Ectodermal cell (in vitro differentiated cells): ENCODE results near the gene CARS2. TPM values are rescaled to one million over a fixed set of nuclear protein-coding genes. Genes with fewer than 3 reads are reported as not detected.
A peak's percentile ranks its signal among the peaks of the same experiment; 100 is the strongest.
"Not testable (repeated sequence)": the region's sequence is repeated elsewhere in the genome, so short reads cannot be mapped to it uniquely, and the experiment has no call there.

Source experiments
- H3K27ac ChIP-seq: 2 replicates; pipeline ENCODE4 v1.7.0; 2013; ENCODE audit warnings: mild to moderate bottlenecking, low read depth, low read length; ENCODE audit not compliant: insufficient read depth, poor library complexity, severe bottlenecking
- H3K27me3 ChIP-seq: 2 replicates; pipeline ENCODE4 v1.7.0; 2013; ENCODE audit warnings: mild to moderate bottlenecking, low read length; ENCODE audit not compliant: insufficient read depth, control insufficient read depth, poor library complexity, severe bottlenecking
- H3K36me3 ChIP-seq: one replicate; pipeline ENCODE4 v1.7.0; 2013; ENCODE audit warnings: low read length; ENCODE audit not compliant: control insufficient read depth, insufficient read depth
- H3K4me1 ChIP-seq: one replicate; pipeline ENCODE4 v1.7.0; 2013; ENCODE audit warnings: low read length; ENCODE audit not compliant: control insufficient read depth, insufficient read depth
- H3K4me3 ChIP-seq: 2 replicates; pipeline ENCODE4 v1.7.0; 2013; ENCODE audit warnings: low read depth, low read length, control low read depth; ENCODE audit not compliant: insufficient read depth
- H3K9me3 ChIP-seq: 2 replicates; pipeline ENCODE4 v1.7.0; 2013; ENCODE audit warnings: mild to moderate bottlenecking, low read length, moderate library complexity; ENCODE audit not compliant: control insufficient read depth
- WGBS, 2 experiments: methylation state at CpG; one replicate each; pipeline ENCODE4 v1.1.7; 2013; ENCODE audit warnings: missing lambda C conversion rate in 2 of 2; 5-methylcytosine and 5-hydroxymethylcytosine counted together
- polyA plus RNA-seq, 4 experiments: library from polyadenylated mRNA; stranded (reverse); fragments of 50-300 nt; gene quantifications; one replicate each; pipeline ENCODE4 v1.2.3, GENCODE V29; 2013

CARS2 gene, protein sequence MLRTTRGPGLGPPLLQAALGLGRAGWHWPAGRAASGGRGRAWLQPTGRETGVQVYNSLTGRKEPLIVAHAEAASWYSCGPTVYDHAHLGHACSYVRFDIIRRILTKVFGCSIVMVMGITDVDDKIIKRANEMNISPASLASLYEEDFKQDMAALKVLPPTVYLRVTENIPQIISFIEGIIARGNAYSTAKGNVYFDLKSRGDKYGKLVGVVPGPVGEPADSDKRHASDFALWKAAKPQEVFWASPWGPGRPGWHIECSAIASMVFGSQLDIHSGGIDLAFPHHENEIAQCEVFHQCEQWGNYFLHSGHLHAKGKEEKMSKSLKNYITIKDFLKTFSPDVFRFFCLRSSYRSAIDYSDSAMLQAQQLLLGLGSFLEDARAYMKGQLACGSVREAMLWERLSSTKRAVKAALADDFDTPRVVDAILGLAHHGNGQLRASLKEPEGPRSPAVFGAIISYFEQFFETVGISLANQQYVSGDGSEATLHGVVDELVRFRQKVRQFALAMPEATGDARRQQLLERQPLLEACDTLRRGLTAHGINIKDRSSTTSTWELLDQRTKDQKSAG
- polyA plus RNA-seq (2013, experiment 1 of 4): 48.1 TPM
- 51.3 TPM for polyA plus RNA-seq (2013, experiment 2 of 4)
- polyA plus RNA-seq (2013, experiment 3 of 4): 40.8 TPM
- polyA plus RNA-seq (2013, experiment 4 of 4): 40.6 TPM

DNA sequence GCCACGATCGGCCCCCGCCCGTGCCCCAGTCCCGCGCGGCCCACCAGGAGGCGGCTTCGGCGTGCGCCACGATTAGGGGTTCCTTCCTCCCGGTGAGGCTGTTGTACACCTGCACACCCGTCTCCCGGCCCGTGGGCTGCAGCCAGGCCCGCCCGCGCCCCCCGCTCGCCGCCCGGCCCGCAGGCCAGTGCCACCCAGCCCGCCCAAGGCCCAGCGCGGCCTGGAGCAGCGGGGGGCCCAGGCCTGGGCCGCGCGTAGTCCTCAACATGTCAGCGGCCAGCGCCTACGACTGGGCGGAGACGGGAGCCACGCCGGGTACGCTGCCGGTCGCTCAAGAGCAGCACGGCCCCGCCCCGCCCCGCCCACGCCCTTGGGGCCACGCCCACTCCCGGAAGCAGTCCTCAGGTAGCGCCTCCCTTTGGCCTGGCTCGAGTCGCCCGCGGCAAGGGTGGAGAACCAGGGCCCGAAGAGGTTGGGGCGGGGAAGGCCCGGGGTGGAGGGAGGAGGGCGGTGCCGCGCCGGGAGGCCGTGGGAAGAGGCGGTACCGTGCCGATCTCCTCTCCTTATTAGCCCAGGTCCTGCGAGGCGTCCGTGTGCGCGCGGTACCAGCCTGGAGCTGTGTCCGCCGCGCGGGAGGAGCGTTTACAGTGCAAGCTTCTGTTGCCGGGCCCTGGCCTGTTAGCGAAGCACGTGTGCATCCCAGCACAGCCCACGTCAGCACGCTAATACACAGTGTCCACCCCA lies at the start of gene CARS2:
TSS of gene CARS2 (minus strand) at position 291 of the 744 bp plus-strand sequence. CDS start at position 268, 23 bp downstream.
- H3K9me3 ChIP-seq: no peaks in the 10 kb centered on the region
- peak within 1 kb of the TSS; percentile 48 for H3K27ac ChIP-seq
- peaks cover 17% of the 10 kb centered on the region for H3K4me1 ChIP-seq
- H3K4me3 ChIP-seq: peak within 1 kb of the TSS; percentile 88
- WGBS, 2 experiments: 0% methylated on average over 80 of the region's 80 CpGs
- H3K27me3 ChIP-seq: no peaks in the 10 kb centered on the region
- H3K36me3 ChIP-seq: peaks cover 6% of the 10 kb centered on the region

DNA sequence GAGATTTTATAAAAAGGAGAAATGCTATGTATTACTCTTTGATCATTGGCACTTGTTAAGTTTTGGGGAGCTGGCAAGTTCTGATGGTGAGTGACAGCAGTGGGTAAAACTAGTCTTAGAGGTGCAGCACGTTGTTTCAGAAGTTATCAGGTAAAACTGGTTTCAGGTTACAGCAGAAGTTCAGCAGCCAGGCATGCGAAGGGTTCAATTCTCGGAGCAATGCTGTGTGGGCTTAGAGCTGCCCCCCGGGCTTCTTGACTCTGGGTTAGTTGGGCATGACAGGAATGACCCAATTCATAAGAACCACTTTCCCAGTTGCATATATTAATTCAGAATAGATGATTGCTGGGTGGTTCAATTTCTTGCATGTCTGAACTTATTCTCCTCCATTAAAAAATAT lies 42.4 kb upstream of the CARS2 start:
- no peak overlapping the region for H3K27ac ChIP-seq
- no peaks in the 10 kb centered on the region for H3K9me3 ChIP-seq
- WGBS, 2 experiments: 65 to 70% methylated on average over 4 of the region's 4 CpGs
- no peaks in the 10 kb centered on the region for H3K36me3 ChIP-seq
- no peaks in the 10 kb centered on the region for H3K4me1 ChIP-seq
- H3K27me3 ChIP-seq: no peaks in the 10 kb centered on the region
- H3K4me3 ChIP-seq: no peak overlapping the region

DNA sequence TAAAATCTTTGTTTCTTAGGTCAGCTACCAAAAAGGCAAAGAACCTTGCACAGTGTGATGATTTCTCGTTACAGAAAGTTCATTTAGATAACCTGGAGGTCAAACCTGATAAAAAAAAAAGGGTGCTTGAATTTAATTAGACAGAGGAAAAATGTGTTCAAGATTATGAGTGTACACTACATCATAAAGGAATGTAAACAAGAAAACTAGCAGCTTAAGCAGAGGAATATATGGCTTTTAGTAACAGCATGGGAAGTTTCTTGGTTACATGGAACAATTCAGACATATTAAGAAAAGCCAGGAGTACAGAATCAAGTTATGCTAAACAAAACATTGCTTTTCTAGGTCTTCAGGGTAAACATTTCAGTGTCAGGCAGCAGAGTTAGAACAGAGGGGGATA lies 40.5 kb upstream of the CARS2 start:
- Histone ChIP-seq H3K36me3 (no peaks in the 10 kb centered on the region), H3K4me3 (no peak overlapping the region), H3K4me1 (no peaks in the 10 kb centered on the region), H3K27me3 (no peaks in the 10 kb centered on the region), H3K27ac (no peak overlapping the region), H3K9me3 (no peaks in the 10 kb centered on the region)
- WGBS, 2 experiments: 85 to 89% methylated on average over 1 of the region's 1 CpG

DNA sequence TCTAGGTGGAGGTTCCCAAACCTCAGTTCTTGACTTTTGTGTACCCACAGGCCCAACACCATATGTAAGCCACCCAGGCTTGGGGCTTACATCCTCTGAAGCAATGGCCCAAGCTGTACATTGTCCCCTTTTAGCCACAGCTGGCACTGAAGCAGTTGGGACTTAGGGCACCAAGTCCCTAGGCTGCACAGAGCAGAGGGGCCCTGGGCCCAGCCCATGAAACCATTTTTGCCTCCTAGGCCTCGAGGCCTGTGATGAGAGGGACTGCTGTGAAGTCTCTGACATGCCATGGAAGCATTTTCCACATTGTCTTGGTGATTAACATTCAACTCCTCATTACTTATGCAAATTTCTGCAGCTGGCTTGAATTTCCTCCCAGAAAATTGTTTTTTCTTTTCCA lies 37.8 kb upstream of the CARS2 start:
- H3K9me3 ChIP-seq: no peaks in the 10 kb centered on the region
- H3K36me3 ChIP-seq: no peaks in the 10 kb centered on the region
- no peaks in the 10 kb centered on the region for H3K27me3 ChIP-seq
- no peaks in the 10 kb centered on the region for H3K4me1 ChIP-seq
- WGBS, 2 experiments: 86 to 96% methylated on average over 1 of the region's 1 CpG
- no peak overlapping the region for H3K4me3 ChIP-seq
- H3K27ac ChIP-seq: no peak overlapping the region

DNA sequence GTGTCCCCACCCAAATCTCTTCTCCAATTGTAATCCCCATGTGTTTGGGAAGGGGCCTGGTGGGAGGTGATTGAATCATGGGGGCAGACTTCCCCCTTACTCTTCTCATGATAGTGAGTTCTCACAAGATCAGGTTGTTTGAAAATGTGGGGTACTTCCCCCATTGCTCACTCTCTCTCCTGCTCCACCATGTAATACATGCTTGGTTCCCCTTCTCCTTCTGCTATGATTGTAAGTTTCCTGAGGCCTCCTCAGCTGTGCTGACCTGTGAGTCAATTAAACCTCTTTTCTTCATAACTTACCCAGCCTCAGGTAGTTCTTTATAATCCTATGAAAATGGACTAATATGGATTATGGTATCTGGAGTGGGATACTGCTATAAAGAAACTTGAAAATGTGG lies 31.6 kb upstream of the CARS2 start:
- no peaks in the 10 kb centered on the region for H3K9me3 ChIP-seq
- no peaks in the 10 kb centered on the region for H3K4me1 ChIP-seq
- no peaks in the 10 kb centered on the region for H3K27me3 ChIP-seq
- H3K36me3 ChIP-seq: no peaks in the 10 kb centered on the region
- H3K27ac ChIP-seq: no peak overlapping the region
- no peak overlapping the region for H3K4me3 ChIP-seq

DNA sequence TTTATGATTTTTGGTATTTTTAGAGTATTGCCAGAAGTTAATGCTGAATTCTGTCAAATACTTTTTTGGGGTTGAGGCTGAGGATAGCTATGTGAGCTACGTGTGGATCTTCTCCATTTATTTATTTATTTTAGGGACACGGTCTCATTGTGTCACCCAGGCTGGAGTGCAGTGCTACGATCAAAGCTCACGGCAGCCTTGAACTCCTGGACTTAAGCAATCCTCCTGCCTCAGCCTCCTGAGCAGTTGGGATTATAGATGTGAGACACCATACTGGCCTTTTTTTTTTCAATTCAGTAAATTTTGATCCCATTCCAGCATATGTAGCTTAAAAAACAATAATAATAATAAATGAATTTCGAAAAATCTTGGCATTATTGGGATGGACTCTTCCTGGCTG lies 28.6 kb upstream of the CARS2 start:
- Histone ChIP-seq H3K27me3 (no peaks in the 10 kb centered on the region), H3K9me3 (no peaks in the 10 kb centered on the region), H3K4me3 (no peak overlapping the region), H3K4me1 (no peaks in the 10 kb centered on the region), H3K36me3 (no peaks in the 10 kb centered on the region), H3K27ac (no peak overlapping the region)
- 94 to 98% methylated on average over 4 to 5 of the region's 5 CpGs for WGBS, 2 experiments

DNA sequence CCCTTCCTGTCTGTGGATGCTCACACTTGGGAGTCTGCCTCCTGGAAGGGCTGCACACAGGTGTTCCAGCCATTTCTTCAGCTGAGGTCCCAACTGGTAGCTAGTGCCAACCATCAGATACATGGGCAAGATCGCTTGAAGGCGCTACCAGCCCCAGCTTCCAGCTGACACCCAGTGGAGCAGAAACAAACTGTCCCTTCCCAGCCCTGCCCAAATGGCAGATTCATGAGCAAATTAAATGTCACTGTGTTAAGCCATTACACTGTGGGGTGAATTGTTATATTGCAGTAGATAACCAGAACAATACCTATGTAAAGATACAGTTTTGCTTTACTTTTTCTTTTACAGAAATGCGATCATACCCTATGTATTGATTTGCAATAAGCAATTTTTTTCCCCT lies 25.2 kb upstream of the CARS2 start:
- no peaks in the 10 kb centered on the region for H3K9me3 ChIP-seq

DNA sequence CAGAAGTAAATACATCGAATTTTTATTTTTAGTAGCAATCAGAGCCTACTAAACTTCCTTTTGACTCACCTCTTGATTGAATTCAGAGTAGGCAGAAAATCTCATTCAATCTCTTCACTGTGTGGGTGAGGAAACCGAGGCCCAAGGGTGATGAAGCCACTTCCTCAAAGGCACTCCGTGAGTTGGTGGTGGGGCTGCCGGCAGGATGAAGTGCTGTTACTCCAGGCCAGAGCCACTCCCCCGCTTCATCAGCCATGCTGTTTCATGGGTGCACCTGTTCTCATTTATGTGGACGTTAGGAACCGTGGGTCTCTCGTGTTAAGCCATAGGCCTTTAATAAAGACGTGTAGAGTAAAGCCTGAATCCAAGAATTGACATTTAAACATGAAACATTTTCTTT lies 20.8 kb upstream of the CARS2 start:
- 95 to 98% methylated on average over 9 of the region's 9 CpGs for WGBS, 2 experiments
- H3K4me3 ChIP-seq: no peak overlapping the region
- H3K27ac ChIP-seq: no peak overlapping the region
- H3K4me1 ChIP-seq: no peaks in the 10 kb centered on the region
- H3K36me3 ChIP-seq: no peaks in the 10 kb centered on the region
- H3K27me3 ChIP-seq: no peaks in the 10 kb centered on the region
- H3K9me3 ChIP-seq: no peaks in the 10 kb centered on the region

More for the DNA sequence above, 25.2 kb upstream of the CARS2 start:
- no peaks in the 10 kb centered on the region for H3K27me3 ChIP-seq
- H3K4me1 ChIP-seq: no peaks in the 10 kb centered on the region
- H3K27ac ChIP-seq: no peak overlapping the region
- H3K36me3 ChIP-seq: no peaks in the 10 kb centered on the region
- H3K4me3 ChIP-seq: no peak overlapping the region
- WGBS, 2 experiments: 91 to 96% methylated on average over 3 of the region's 3 CpGs

DNA sequence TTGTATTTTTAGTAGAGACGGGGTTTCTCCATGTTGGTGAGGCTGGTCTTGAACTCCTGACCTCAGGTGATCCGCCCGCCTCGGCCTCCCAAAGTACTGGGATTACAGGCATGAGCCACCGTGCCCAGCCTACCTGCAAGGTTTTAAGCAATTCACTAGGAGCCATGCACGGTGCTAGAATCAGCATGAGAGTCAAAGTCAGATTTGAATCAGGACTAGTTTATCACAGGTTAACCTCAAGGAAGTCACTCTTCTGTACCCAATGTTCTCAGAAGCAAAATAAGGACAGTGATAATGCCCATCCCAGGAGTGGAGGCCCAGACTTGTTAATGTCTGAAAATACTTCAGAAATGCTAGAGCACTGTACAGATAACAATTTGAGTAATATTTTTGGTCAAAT lies 20.2 kb upstream of the CARS2 start:
- H3K9me3 ChIP-seq, H3K36me3 ChIP-seq, H3K4me3 ChIP-seq, H3K27ac ChIP-seq, H3K4me1 ChIP-seq, H3K27me3 ChIP-seq: not testable (repeated sequence)
- WGBS, 2 experiments: 93 to 94% methylated on average over 6 of the region's 6 CpGs

DNA sequence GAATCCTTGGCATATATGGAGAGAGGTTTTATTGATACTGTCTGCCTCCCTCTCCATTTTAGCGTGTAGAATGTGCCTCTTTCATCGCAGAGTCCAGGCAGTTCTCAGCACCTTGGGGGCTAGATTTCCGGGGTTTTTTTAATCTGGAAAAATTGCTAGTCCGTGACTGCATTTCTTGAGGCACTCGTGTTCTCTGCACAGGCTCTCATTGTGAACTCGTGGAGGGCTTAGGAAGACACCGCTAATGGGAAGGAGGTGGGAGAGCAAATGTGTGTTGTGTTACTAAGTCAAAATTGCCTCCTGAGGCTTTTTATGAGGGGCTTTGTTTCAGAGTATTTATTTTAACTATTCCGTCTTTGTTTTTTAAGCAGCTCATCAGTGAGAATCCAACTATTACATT lies 17.7 kb upstream of the CARS2 start:
- Histone ChIP-seq H3K4me1 (no peaks in the 10 kb centered on the region), H3K27me3 (no peaks in the 10 kb centered on the region), H3K4me3 (no peak overlapping the region), H3K36me3 (peaks cover 13% of the 10 kb centered on the region), H3K27ac (no peak overlapping the region), H3K9me3 (no peaks in the 10 kb centered on the region)
- WGBS, 2 experiments: 91 to 92% methylated on average over 8 of the region's 8 CpGs
